ENCODE data around the gene LRRC8D.

- TF ChIP-seq KDM1A (IDR thresholded peaks at IDR 0.05; ENCODE audit: low read depth) (no peak), CTCF (IDR thresholded peaks at IDR 0.05) (no peak), TP53 (CRISPR knock-in tag; IDR thresholded peaks at IDR 0.05) (no peak), KDM5A (IDR thresholded peaks at IDR 0.05) (no peak), ELK1 (IDR thresholded peaks at IDR 0.05; ENCODE audit: low read depth, low read length) (no peak), CHD2 (IDR thresholded peaks at IDR 0.05; ENCODE audit: low read length, partially characterized antibody) (no peak), MAFK (IDR thresholded peaks at IDR 0.05; ENCODE audit: partially characterized antibody) (no peak), EP300 (IDR thresholded peaks at IDR 0.05) (no peak), POLR2A (IDR thresholded peaks at IDR 0.05; ENCODE audit: low read length) (no peak), RARB (CRISPR knock-in tag; IDR thresholded peaks at IDR 0.05) (no peak), JUNB (IDR thresholded peaks at IDR 0.05) (no peak), RNF2 (IDR thresholded peaks at IDR 0.05; ENCODE audit: borderline replicate concordance, low read depth) (no peak), REST (IDR thresholded peaks at IDR 0.05) (no peak), BHLHE40 (IDR thresholded peaks at IDR 0.05; ENCODE audit: low read depth, low read length) (no peak)
These were observed 91.2 kb downstream of the LRRC8D start for GRCh38 chr1:89912073-89912472.
